ENCODE data around the gene FDXR. TPM values are rescaled to one million over a fixed set of nuclear protein-coding genes. Genes with fewer than 3 reads are reported as not detected.

The FDXR gene
- total and polyA plus RNA-seq, 4 donors, result 3.9 to 10.1 (median 4.6) TPM

GRCh38 chr17:74892974-74893911, 20.4 kb upstream of the FDXR start, which contains the start of gene FADS6:
FADS6 (minus strand) TSS chr17:74893633; CDS start chr17:74893595, 38 bp downstream.
- TF ChIP-seq HNF4A (conservative IDR thresholded peaks at IDR 0.05) (peak in 1 of 2 donors; percentile 82), EGR1 (IDR thresholded peaks at IDR 0.05; ENCODE audit: low read depth in 2 of 2) (peak in 1 of 2 donors; percentile 47), HNF4G (IDR thresholded peaks at IDR 0.05) (peak; percentile 40), FOXA2 (IDR thresholded peaks at IDR 0.05) (no peak)
- Histone ChIP-seq H3K4me1 (ENCODE audit: control insufficient read depth in 4 of 4, insufficient read depth in 4 of 4, low read length in 3 of 4) (peaks cover 0 to 16% (median 10%) of the 10 kb centered on the region in 4 donors), H3K9me3 (ENCODE audit: control insufficient read depth in 4 of 4, low read length in 3 of 4) (no peaks in the 10 kb centered on the region), H3K9ac (ENCODE audit: low read depth in 1 of 2, low read length in 2 of 2) (no peak within 1 kb of the TSS), H3K27ac (ENCODE audit: low read depth in 1 of 2, low read length in 2 of 2) (no peak within 1 kb of the TSS), H3K27me3 (ENCODE audit: control insufficient read depth in 4 of 4, insufficient read depth in 4 of 4, low read length in 3 of 4) (no peaks in the 10 kb centered on the region), H3K36me3 (ENCODE audit: control insufficient read depth in 4 of 4, insufficient read depth in 3 of 4, low read depth in 1 of 4, low read length in 3 of 4) (no peaks in the 10 kb centered on the region), H3K4me3 (ENCODE audit: low read depth in 1 of 3, low read length in 3 of 3) (peak within 1 kb of the TSS; percentile 49 to 75 (median 64))
- 6% methylated on average over 86 of the region's 86 CpGs for WGBS
- DNase-seq (ENCODE audit: low spot score), result no peak

- no peak overlapping the region for H3K4me3 ChIP-seq (ENCODE audit: low read depth in 1 of 3, low read length in 3 of 3)
- 78% methylated on average over 20 of the region's 20 CpGs for WGBS
- DNase-seq (ENCODE audit: low spot score), result no peak
- H3K4me1 ChIP-seq (ENCODE audit: control insufficient read depth in 4 of 4, insufficient read depth in 4 of 4, low read length in 3 of 4), result peaks cover 0 to 16% (median 10%) of the 10 kb centered on the region in 4 donors
- H3K27ac ChIP-seq (ENCODE audit: low read depth in 1 of 2, low read length in 2 of 2), result no peak overlapping the region
- H3K27me3 ChIP-seq (ENCODE audit: control insufficient read depth in 4 of 4, insufficient read depth in 4 of 4, low read length in 3 of 4), result no peaks in the 10 kb centered on the region
- H3K9ac ChIP-seq (ENCODE audit: low read depth in 1 of 2, low read length in 2 of 2), result no peak overlapping the region
- TF ChIP-seq ATF3 (IDR thresholded peaks at IDR 0.05), result no peak
- TF ChIP-seq RXRA (IDR thresholded peaks at IDR 0.05), result no peak
- TF ChIP-seq CTCF (IDR thresholded peaks at IDR 0.05; ENCODE audit: low read depth, low read length, missing input control), result no peak
- no peak for TF ChIP-seq ZBTB33 (IDR thresholded peaks at IDR 0.05)
- no peak for TF ChIP-seq FOXA2 (IDR thresholded peaks at IDR 0.05)
- no peak for TF ChIP-seq SP1 (IDR thresholded peaks at IDR 0.05)
- no peak for TF ChIP-seq JUND (IDR thresholded peaks at IDR 0.05)
- TF ChIP-seq NR2F2 (IDR thresholded peaks at IDR 0.05), result no peak
- no peak for TF ChIP-seq HNF4G (IDR thresholded peaks at IDR 0.05)
- TF ChIP-seq MAX (IDR thresholded peaks at IDR 0.05), result no peak
- TF ChIP-seq RAD21 (IDR thresholded peaks at IDR 0.05), result no peak
- no peaks in the 10 kb centered on the region for H3K36me3 ChIP-seq (ENCODE audit: control insufficient read depth in 4 of 4, insufficient read depth in 3 of 4, low read depth in 1 of 4, low read length in 3 of 4)
- H3K9me3 ChIP-seq (ENCODE audit: control insufficient read depth in 4 of 4, low read length in 3 of 4), result no peaks in the 10 kb centered on the region
Measured at GRCh38 chr17:74892013-74892841, 19.4 kb upstream of the FDXR start.

Data from liver (tissue), 9 donors.